GM04504 (cell line): ENCODE measurements around the gene RNPEP.
"Not testable (repeated sequence)": the region's sequence is repeated elsewhere in the genome, so short reads cannot be mapped to it uniquely, and the experiment has no call there.

ENCODE experiments used
- DNase-seq: peaks from one replicate; pipeline ENCODE4 v3.0.0-alpha.2; 2012; ENCODE audit warnings: low read depth

Gene RNPEP

DNA sequence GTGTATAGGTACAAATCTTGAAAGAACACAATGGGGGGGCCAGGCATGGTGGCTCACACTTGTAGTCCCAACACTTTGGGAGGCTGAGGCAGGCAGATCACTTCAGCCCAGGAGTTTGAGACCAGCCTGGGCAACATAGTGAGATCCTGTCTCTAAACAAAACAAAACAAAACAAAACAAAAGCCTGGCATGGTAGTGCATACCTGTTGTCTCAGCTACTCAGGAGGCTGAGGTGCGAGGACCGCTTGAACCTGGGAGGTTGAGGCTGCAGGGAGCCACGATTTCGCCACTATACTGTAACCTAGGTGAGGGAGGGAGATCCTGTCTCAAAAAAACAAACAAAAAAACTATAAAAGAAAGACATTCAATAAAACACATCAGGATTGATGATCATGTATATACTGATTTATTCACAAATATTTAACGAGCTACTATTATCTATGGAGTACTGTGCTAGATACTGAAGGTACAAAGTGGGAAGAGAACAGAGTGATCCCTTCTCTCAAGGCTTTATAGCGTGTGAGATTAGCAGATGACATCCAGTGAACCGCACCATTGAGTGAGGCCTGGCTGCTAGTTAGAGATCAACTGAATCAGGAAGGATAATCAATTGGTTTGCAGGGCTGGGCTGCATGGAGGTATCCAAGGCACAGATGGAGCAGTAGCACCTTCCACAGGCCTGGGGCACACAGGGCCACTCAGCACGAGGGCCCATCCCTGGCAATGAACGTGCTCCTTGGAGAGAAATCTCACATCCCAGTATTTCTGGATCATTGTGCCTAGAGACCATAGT lies 54.3 kb downstream of the RNPEP start:
- no peak for DNase-seq

DNA sequence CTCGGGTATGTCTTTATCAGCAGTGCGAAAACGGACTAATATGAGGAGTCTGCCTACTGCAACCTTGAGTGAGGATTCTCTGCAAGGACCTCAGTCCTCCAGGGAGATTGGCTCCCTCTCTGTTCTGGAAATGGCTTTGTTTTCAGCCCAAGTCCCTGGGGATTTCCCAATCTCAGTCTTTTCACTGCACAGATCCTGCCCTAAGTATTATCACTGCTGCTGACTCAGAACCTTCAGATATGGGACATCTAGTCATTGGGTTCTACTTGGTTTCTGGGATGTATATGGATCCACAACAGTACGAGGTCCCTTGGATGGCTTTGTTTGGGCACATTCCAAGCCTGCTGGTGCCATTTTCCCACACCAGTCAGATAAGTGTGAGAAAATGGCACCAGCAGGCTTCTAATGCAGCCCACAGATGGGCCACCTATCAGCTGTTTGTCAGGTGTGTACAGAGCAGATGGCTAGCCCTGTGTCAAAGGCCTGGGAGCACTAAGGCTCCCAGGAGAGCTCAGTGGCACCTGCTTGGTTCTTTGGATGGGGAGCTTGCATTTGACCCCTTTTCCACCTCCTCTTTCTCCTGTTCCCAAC lies 55.4 kb downstream of the RNPEP start:
- DNase-seq = no peak

DNA sequence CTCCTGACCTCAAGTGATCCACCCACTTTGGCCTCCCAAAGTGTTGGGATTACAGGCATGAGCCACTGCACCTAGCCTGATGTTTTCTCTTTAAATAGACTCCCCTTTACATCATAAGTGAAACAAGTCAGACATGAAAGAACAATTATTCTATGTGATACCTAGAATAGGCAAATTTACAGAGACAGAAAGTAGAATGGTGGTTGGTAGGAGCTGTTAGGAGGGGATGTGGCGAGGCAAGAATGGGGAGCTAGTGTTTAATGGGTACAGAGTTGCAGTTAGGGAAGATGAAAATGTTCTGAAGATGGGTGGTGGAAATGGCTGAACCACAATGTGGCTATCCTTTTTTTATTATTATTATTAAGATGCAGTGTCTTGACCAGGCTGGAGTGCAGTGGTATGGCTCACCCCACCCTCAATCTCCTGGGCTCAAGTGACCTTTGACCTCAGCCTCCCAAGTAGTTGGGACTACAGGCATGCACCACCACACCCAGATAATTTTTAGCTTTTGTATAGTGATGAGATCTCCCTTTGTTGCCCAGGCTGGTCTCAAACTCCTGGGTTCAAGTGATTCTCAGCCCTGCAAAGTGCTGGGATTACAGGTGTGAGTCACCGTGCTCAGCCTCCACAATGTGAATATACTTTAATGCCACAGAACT lies 56.4 kb downstream of the RNPEP start:
- no peak for DNase-seq

GRCh38 chr1:202045705-202046104 lies 63.3 kb downstream of the RNPEP start:
- DNase-seq = no peak

DNA sequence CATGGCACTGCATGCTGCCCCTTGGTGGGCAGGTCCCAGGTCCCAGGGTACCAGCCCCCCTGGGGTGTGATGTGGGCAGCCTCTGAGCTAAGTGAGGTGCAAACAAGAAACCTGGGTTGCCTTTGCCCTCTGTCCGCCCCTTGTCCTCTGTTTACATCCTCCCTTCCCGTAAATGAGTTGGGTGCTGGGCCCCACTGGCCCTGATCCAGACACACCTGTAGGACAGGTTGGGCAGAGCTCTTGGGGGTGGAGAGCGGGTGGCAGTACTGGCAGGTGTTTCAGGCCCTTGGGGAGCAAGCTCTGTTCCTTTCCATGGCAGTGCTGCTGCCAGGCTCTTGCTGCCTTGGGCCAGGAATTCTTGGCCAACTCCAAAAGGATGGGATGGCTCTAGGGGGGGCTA lies 63.8 kb downstream of the RNPEP start:
- DNase-seq = no peak

GRCh38 chr1:202046748-202047708 lies 64.6 kb downstream of the RNPEP start:
- no peak for DNase-seq

- DNase-seq = no peak
These were observed 65.5 kb downstream of the RNPEP start for GRCh38 chr1:202047977-202048376.

- no peak for DNase-seq
These were observed 66.7 kb downstream of the RNPEP start for GRCh38 chr1:202049129-202049528.

- DNase-seq = no peak
These were observed 71.6 kb downstream of the RNPEP start for GRCh38 chr1:202054094-202054493.

DNA sequence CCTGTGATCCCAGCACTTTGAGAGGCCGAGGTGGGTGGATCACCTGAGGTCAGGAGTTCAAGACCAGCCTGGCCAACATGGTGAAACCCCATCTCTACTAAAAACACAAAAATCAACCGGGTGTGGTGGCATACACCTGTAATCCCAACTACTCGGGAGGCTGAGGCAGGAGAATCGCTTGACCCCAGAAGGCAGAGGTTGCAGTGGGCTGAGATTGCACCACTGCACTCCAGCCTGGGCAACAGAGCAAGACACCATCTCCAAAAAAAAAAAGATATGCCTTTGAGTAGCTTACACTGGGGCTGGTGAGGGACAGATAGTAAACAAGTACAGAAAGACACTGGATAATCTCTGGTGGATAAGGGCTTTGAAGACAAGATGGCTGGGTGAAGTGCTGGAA lies 72.2 kb downstream of the RNPEP start:
- not testable (repeated sequence) for DNase-seq
